KMS-11 (cell line): ENCODE results near the gene SNX33.
A peak's percentile ranks its signal among the peaks of the same experiment; 100 is the strongest.

Experiments
- H2AFZ ChIP-seq: fragments of 200-600 bp; sonication (generic); 2 replicates; pipeline ENCODE4 v1.6.1; 2016; ENCODE audit warnings: antibody characterized with exemption, mixed run types, low read depth
- H3K27ac ChIP-seq: fragments of 200-600 bp; sonication (generic); 2 replicates; pipeline ENCODE4 v1.6.1; 2016; ENCODE audit warnings: mild to moderate bottlenecking, mixed run types
- H3K27me3 ChIP-seq: fragments of 200-600 bp; sonication (generic); 2 replicates; pipeline ENCODE4 v1.6.1; 2017; ENCODE audit warnings: mild to moderate bottlenecking, low read depth, mixed run types, moderate library complexity; ENCODE audit not compliant: insufficient read depth
- H3K36me3 ChIP-seq: fragments of 200-600 bp; sonication (generic); 2 replicates; pipeline ENCODE4 v1.6.1; 2017; ENCODE audit warnings: mild to moderate bottlenecking, mixed run types; ENCODE audit not compliant: insufficient read depth
- H3K4me1 ChIP-seq: fragments of 200-600 bp; sonication (generic); 2 replicates; pipeline ENCODE4 v1.6.1; 2016; ENCODE audit warnings: mild to moderate bottlenecking, low read depth, mixed run types; ENCODE audit not compliant: poor library complexity, severe bottlenecking
- H3K4me2 ChIP-seq: fragments of 200-600 bp; sonication (generic); 2 replicates; pipeline ENCODE4 v1.7.0; 2016; ENCODE audit warnings: mild to moderate bottlenecking, mixed run types
- H3K4me3 ChIP-seq: fragments of 200-600 bp; sonication (generic); IDR thresholded peaks from 2 replicates; pipeline ENCODE4 v1.6.1; 2017; ENCODE audit warnings: low read depth, low read length, mixed read lengths; ENCODE audit not compliant: insufficient read depth
- H3K79me2 ChIP-seq: fragments of 200-600 bp; sonication (generic); 2 replicates; pipeline ENCODE4 v1.6.1; 2016; ENCODE audit warnings: low read depth, mixed run types; ENCODE audit not compliant: insufficient read depth
- H3K9ac ChIP-seq: fragments of 200-600 bp; sonication (generic); 2 replicates; pipeline ENCODE4 v1.6.1; 2016; ENCODE audit warnings: mild to moderate bottlenecking, mixed run types
- H4K20me1 ChIP-seq: fragments of 200-600 bp; sonication (generic); 2 replicates; pipeline ENCODE4 v1.6.1; 2016; ENCODE audit warnings: mild to moderate bottlenecking, mixed run types; ENCODE audit not compliant: insufficient read depth
- TF ChIP-seq, protein P1 (sequence below): fragments of 200-600 bp; sonication (generic); conservative IDR thresholded peaks from 2 replicates; pipeline ENCODE4 v1.6.1; 2017; ENCODE audit warnings: low read depth, mild to moderate bottlenecking, antibody characterized with exemption, low read length, moderate library complexity, mixed read lengths

The SNX33 gene

DNA sequence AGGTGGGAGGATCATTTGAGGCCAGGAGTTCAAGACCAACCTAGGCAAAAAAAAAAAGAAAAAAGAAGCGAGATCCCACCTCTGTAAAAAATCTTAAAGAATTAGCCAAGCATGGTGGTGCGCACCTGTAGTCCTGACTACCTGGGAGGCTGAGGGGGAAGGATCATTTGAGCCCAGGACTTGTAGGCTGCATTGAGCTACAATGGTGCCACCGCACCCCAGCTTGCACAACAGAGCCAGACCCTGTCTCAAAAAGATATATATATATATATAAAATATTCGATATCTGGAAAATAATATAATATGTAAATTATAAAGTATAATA, 6.6 kb upstream of the SNX33 start:
- Histone ChIP-seq H4K20me1 (no peaks in the 10 kb centered on the region), H2AFZ (peak overlapping the region; percentile 68; the same call in 1 of the 2 replicates), H3K4me1 (peaks cover 31% of the 10 kb centered on the region), H3K4me3 (no peak overlapping the region), H3K36me3 (0 out of 2 replicates have a peak, but pooled peaks cover 4% of the 10 kb centered on the region), H3K4me2 (peak overlapping the region; percentile 61), H3K27ac (peak overlapping the region; percentile 85), H3K79me2 (peaks cover 32% of the 10 kb centered on the region), H3K9ac (peak overlapping the region; percentile 89; the same call in 1 of the 2 replicates), H3K27me3 (no peaks in the 10 kb centered on the region; the same call in 1 of the 2 replicates)
- TF ChIP-seq, protein P1, sequence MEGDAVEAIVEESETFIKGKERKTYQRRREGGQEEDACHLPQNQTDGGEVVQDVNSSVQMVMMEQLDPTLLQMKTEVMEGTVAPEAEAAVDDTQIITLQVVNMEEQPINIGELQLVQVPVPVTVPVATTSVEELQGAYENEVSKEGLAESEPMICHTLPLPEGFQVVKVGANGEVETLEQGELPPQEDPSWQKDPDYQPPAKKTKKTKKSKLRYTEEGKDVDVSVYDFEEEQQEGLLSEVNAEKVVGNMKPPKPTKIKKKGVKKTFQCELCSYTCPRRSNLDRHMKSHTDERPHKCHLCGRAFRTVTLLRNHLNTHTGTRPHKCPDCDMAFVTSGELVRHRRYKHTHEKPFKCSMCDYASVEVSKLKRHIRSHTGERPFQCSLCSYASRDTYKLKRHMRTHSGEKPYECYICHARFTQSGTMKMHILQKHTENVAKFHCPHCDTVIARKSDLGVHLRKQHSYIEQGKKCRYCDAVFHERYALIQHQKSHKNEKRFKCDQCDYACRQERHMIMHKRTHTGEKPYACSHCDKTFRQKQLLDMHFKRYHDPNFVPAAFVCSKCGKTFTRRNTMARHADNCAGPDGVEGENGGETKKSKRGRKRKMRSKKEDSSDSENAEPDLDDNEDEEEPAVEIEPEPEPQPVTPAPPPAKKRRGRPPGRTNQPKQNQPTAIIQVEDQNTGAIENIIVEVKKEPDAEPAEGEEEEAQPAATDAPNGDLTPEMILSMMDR: no peak

DNA sequence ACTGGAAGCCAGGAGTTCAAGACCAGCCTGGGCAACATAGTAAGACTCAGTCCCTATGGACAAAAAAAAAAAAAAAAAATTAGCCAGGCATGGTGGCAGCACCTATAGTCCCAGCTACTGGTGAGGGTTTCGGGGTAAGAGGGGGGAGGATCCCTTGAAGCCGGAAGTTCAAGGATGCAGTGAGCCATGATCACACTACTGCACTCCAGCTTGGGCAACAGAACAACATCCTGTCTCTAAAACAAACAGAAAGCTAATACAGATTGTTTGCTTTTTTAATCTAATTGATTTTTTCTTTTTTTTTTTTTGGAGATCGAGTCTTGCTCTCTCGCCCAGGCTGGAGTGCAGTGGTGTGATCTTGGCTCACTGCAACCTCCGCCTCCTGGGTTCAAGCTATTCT, 6.1 kb upstream of the SNX33 start:
- Histone ChIP-seq H3K9ac (no peak overlapping the region), H2AFZ (no peak overlapping the region), H3K27ac (no peak overlapping the region; the same call in 1 of the 2 replicates), H3K4me1 (peaks cover 27% of the 10 kb centered on the region), H3K4me2 (peak overlapping the region; percentile 61; the same call in 1 of the 2 replicates), H3K36me3 (0 out of 2 replicates have a peak, but pooled peaks cover 4% of the 10 kb centered on the region), H3K4me3 (no peak overlapping the region), H3K79me2 (peaks cover 32% of the 10 kb centered on the region), H4K20me1 (no peaks in the 10 kb centered on the region), H3K27me3 (no peaks in the 10 kb centered on the region; the same call in 1 of the 2 replicates)
- TF ChIP-seq, protein P1: no peak

DNA sequence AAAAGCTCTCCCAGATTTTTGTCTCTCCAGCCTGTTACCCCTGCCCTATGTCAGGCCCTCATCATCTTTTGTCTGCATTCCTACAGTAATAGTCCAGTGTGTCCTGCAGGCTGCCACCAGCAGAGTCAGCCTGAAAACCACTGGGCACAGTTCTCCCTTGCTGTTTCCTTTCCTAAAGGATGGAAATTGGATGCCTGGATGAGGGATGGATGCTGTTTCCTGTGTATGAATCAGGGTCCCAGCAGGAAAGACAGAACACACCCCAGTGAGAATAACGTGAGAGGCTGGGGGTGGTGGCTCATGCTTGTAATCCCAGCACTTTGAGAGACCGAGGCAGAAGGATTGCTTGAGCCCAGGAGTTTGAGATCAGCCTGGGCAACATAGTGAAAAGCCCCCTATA, 3.3 kb upstream of the SNX33 start:
- no peaks in the 10 kb centered on the region; the same call in 1 of the 2 replicates for H3K27me3 ChIP-seq
- no peak overlapping the region for H3K9ac ChIP-seq
- no peak overlapping the region for H3K4me2 ChIP-seq
- no peak overlapping the region for H3K27ac ChIP-seq
- TF ChIP-seq, protein P1: no peak
- no peaks in the 10 kb centered on the region for H3K36me3 ChIP-seq
- no peak overlapping the region for H2AFZ ChIP-seq
- no peaks in the 10 kb centered on the region for H4K20me1 ChIP-seq
- peaks cover 10% of the 10 kb centered on the region for H3K4me1 ChIP-seq
- no peak overlapping the region for H3K4me3 ChIP-seq
- H3K79me2 ChIP-seq: peaks cover 5% of the 10 kb centered on the region

DNA sequence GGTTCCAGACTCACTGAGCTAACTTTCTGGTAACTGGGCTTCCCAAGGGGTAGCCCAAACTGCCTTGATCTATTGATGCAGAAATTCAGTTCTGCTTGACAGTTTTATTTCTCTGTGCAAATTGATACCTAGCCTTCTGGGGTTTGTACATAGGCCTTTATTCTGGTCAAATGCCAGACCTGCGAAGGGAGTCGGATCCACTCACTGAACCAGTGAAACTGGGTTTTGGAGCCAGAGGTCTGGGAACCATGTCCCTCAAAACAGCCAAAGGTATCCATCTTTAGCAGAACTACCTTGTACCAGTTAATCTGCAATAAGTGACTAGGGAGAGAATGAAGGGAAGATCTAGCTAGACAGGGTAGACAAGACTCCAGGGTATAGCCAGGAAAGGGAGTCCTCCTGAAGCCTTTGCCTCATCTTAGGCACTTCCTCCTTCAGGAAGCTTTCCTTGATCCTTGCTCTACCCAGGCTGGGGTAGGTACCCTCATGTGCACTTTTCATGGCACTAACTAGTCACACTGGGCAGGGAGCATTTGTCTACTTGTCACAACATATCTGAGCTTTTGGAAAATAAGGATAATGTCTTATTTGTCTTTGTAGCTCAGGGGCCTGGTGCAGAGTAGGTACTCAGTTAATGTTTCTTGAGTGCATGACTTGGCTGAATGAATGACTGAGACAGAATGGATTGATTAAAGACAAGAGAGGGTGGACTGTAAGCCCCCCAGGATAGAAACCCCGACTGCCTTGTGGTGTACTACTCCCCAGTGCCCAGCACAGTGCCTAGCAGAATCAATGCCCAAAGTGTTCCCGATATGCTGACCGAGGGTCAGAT, 1.4 kb upstream of the SNX33 start:
- no peaks in the 10 kb centered on the region for H3K36me3 ChIP-seq
- H3K9ac ChIP-seq: no peak overlapping the region
- peaks cover 5% of the 10 kb centered on the region for H3K4me1 ChIP-seq
- H2AFZ ChIP-seq: no peak overlapping the region
- H4K20me1 ChIP-seq: no peaks in the 10 kb centered on the region
- H3K4me2 ChIP-seq: no peak overlapping the region; the same call in 1 of the 2 replicates
- H3K4me3 ChIP-seq: no peak overlapping the region
- H3K27me3 ChIP-seq: no peaks in the 10 kb centered on the region; the same call in 1 of the 2 replicates
- no peaks in the 10 kb centered on the region for H3K79me2 ChIP-seq
- TF ChIP-seq, protein P1: no peak
- no peak overlapping the region for H3K27ac ChIP-seq
